Activated T-cell treated with anti-CD3 and anti-CD28 coated beads, Interleukin-2, amount 50 U/mL, for 48 hours (primary cell): ENCODE results near the gene MYOM1.

Experiments
- DNase-seq, 2 experiments: peaks; one replicate each; pipeline ENCODE4 v3.0.0-alpha.2; 2020

Gene MYOM1

DNA sequence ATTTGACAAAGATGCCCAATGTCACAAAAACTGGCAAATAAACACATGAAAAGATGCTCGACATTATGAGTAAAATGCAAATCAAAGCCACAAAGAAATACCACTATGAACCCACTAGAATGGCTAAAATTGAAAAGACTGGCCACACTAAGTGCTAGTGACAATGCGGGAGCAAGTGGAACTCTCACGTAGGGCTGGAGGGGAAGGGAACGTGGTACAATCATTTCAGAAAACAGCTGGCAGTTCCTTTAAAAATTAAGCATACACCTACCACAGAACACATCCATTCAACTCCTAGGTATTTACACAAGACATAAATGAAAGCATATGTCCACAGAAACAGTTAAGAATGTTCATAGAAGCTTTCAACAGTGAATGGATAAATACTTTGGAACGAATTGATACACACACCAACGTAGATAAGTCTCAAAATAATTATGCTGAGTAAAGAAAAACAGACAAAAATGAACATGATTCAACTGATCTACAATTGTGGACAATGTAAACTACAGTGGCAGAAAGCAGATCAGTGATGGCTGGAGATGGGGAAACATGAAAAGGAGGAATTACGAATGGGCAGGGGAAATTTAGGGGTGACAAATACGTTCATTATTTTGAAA lies 71.7 kb downstream of the MYOM1 start:
- DNase-seq, result no peak

DNA sequence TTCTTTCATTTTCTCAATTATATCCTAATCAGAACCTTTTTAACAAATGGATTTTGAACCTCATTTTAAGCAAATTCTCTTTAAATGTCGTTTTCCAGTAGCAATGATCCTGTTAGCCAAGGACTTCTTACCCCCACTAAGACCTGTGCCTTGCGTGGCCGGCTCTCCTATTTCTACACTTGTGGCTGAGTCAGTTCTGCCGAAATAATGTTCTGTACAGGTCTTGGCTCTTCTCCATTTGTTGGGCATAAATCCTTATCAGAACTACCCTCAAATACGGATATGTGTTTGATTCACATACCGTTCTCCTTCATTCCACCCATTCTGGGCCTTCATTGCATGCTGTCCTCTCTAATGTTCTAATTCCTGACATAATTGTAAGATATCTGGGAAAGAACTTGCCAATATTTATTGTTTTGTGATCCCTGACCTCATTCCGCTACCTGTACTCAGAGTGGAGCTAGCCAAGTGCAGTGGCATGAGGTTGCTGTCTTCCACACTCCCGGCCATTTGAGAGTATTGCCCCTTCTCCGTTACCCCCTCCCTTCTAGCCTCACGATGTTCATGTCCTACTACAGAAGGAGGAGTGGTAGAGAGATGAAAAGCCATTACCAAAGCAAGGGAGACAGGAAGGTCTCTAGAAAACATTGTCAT lies 78.7 kb downstream of the MYOM1 start:
- no peak for DNase-seq

- DNase-seq, result no peak
Measured at GRCh38 chr18:3140342-3140741, 79.4 kb downstream of the MYOM1 start.

DNA sequence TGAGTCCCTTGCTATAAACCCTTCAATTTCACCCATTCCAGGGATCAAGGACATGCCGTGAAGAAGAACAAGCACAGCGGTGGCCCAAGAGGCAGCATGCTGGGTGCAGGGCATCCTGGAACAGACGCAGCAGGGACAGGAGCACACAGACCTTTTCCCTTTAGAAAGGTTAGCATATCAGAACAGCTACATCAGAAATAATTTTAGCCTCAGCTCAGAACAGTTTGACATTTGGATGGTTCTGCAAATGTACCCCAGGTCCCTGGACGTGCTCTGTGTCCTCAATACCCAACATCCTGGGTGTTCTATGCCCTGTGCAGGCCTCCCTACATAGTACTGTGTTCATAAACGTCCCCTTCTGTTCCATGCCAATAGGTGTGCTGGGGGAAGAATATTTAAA lies 80.4 kb downstream of the MYOM1 start:
- DNase-seq, result no peak

GRCh38 chr18:3138274-3138975 lies 81.3 kb downstream of the MYOM1 start:
- no peak for DNase-seq

DNA sequence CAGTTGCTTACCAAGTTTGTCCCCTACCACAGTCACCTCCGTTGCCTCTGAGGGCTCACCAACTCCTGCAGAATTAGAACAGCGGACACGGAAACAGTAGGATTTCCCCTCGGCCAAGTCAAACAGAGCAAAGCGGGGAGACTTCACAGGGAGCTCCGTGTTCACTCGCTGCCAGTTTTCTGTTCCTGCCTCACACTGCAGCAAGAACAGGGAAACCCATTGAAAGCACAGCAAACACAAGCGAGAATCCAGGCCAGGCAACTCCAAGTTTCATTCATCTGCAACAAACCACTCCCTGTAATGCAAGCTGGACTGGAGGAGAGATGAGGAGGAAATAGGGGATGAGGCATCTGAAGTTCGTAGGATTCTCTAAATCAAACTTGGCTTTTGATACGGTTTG lies 84.2 kb downstream of the MYOM1 start:
- DNase-seq, result no peak

DNA sequence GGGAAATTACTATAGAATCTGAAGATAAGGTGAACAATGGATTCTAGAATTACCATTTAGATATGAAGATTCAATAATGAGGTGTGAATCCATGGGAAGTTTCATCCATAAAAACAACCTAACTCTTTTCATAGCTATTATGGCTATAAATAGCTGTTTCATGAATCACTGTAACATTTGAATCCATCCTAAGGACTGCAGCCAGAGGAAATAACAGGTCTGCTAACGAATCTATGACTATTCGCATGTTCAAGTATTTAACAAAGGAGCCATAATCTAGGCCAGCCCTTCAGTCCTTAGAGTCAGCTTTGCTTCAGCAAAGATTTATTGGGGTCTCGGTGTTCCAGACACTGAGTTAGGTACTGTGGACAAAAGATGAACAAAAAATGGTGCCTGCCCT lies 87.1 kb downstream of the MYOM1 start:
- DNase-seq, result no peak

DNA sequence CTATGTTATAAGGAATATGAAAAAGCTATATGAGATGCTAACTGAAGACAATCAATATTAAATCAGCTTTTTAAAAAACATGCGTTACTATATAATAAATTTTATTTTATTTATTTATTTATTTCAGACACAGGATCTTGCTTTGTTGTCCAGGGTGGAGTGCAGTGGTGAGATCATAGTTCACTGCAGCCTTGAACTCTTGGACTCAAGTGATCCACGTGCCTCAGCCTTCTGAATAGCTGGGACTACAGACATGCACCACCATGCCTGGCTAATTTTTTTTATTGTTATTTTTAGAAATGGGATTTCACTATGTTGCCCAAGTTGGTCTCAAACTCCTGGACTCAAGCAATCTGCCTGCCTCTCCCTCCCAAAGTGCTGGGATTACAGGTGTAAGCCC lies 89.4 kb downstream of the MYOM1 start:
- no peak for DNase-seq

- DNase-seq, result peak; percentile 88
Measured at GRCh38 chr18:3129053-3129864, 90.5 kb downstream of the MYOM1 start.

DNA sequence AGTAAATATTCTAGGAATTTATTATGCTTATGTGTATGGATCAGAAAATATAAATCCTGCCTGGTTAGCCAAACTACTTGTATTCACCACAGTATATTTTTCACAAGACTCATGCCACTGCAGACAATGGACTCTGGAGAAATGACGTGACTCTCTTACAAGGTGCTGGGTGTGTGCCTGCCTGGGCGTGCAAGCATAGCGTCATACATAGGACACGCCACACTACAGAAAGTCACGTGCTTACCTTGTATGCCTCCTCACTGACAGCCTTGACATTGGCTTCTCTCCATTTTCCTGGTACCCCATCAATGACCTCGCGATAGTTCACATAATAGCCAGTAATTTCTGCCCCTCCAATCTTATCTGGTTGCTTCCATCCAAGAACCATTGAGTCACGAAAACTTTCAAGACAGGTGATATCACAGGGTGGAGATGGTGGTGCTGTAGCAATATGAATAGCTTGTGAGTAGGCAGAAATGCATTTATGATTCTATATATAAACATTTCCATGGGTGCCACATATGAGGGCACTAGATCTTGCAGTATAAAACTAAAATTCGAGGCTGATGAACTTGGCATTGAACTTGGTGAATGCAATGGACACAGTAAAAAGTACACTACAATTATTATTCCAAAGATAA lies 93.2 kb downstream of the MYOM1 start:
- no peak for DNase-seq

- no peak for DNase-seq
Measured at GRCh38 chr18:3124822-3125221, 94.9 kb downstream of the MYOM1 start.

GRCh38 chr18:3122851-3123250 lies 96.9 kb downstream of the MYOM1 start:
- DNase-seq, result no peak

GRCh38 chr18:3121259-3121658 lies 98.5 kb downstream of the MYOM1 start:
- no peak for DNase-seq

GRCh38 chr18:3120356-3120755 lies 99.4 kb downstream of the MYOM1 start:
- DNase-seq, result no peak

GRCh38 chr18:3119401-3120341 lies 100.1 kb downstream of the MYOM1 start:
- DNase-seq, result no peak

- no peak for DNase-seq
Measured at GRCh38 chr18:3118195-3119010, 101.4 kb downstream of the MYOM1 start.

DNA sequence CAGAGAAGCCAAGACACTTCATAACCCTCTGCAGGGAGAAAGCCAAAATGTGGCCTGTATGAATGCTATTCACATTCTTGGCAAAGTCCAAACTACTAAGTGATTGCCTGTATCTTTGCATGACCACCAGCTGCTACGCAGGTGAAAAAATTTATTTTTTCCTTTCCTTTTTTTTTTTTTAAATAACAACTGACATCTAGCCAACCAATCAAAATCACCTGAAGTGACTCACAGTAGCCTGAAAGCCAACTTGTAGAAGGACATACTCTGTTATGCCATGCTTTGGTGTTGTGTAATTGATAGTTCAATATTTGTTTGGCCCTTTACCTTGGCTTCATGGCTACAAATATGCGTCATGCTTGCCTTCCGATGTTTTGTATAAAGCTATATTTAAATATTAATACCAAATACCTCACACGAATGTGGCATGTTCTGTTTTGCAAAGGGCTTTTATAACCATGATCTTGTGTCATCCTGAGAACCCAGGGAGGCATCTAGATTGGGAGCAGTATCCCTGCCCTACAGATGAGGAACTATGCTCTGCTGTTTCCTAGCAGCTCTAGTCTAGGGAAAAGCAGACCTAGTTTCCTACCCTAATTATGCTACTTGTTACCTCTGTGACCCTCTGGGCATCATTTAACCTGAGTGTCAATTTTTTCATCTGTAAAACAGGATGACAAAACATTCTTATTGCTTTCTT lies 102.1 kb downstream of the MYOM1 start:
- no peak for DNase-seq

- DNase-seq, result no peak
Measured at GRCh38 chr18:3115447-3116030, 104.2 kb downstream of the MYOM1 start.

- no peak for DNase-seq
Measured at GRCh38 chr18:3114451-3114850, 105.3 kb downstream of the MYOM1 start.

DNA sequence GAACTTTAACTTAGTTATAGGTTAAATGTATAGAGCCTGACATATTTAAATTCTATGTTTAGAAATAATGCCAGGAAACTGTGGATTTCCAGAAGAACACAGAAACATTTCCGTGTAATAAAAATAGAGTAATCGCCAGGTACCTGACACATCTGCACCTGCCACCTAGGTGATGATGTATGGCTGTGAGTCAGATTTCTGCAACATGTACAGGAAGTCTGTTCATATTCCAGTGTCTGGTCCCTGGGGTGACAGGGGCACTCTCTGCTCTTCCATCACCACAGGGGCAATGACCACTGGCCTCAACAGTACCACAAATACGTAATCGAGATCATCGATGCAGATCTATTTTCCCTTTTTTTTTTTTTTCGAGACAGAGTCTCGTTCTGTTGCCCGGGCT lies 105.7 kb downstream of the MYOM1 start:
- no peak for DNase-seq
